CD4-positive, alpha-beta T cell treated with Interleukin-17A for 1 hour (primary cell): ENCODE measurements around the gene COX7A1.

ENCODE experiments used
- DNase-seq: peaks from one replicate; pipeline ENCODE4 v3.0.0-alpha.2; 2020

The COX7A1 gene

GRCh38 chr19:36111200-36111539 lies 41.1 kb downstream of the COX7A1 start:
- DNase-seq: no peak

- no peak for DNase-seq
These were observed 41.6 kb downstream of the COX7A1 start, which contains the start of gene OVOL3 for GRCh38 chr19:36110487-36111199. OVOL3 (plus strand) TSS chr19:36111143; CDS start chr19:36111203, 60 bp downstream.

GRCh38 chr19:36108684-36109083 lies 43.6 kb downstream of the COX7A1 start:
- DNase-seq: no peak

GRCh38 chr19:36106991-36107390 lies 45.3 kb downstream of the COX7A1 start:
- no peak for DNase-seq

GRCh38 chr19:36106441-36106840 lies 45.8 kb downstream of the COX7A1 start:
- DNase-seq: no peak

- no peak for DNase-seq
These were observed 48.2 kb downstream of the COX7A1 start for GRCh38 chr19:36103842-36104552.

DNA sequence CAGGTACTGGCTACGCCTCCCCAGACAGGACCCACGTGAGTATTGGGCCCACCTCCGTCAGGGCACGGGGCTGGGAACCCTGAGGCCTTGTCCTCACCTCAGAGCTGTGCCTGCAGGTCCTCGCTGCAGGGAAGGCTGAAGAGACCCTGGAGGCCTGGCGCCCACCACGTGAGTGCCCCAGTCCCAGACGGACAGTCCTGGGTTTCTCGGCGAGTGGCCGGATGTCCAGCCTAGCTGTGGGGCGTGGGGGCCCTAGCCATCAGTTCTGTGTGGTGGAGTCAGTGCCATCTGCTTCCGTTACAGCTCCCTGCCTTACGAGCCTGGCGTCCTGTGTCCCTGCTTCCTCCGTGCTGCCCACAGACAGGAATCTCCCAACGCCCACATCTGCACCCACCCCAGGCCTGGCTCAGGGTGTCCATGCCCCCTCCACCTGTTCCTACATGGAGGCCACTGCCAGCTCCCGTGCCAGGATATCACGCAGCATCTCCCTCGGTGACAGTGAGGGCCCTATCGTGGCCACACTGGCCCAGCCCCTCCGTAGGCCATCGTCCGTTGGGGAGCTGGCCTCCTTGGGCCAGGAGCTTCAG lies 49.1 kb downstream of the COX7A1 start:
- no peak for DNase-seq

DNA sequence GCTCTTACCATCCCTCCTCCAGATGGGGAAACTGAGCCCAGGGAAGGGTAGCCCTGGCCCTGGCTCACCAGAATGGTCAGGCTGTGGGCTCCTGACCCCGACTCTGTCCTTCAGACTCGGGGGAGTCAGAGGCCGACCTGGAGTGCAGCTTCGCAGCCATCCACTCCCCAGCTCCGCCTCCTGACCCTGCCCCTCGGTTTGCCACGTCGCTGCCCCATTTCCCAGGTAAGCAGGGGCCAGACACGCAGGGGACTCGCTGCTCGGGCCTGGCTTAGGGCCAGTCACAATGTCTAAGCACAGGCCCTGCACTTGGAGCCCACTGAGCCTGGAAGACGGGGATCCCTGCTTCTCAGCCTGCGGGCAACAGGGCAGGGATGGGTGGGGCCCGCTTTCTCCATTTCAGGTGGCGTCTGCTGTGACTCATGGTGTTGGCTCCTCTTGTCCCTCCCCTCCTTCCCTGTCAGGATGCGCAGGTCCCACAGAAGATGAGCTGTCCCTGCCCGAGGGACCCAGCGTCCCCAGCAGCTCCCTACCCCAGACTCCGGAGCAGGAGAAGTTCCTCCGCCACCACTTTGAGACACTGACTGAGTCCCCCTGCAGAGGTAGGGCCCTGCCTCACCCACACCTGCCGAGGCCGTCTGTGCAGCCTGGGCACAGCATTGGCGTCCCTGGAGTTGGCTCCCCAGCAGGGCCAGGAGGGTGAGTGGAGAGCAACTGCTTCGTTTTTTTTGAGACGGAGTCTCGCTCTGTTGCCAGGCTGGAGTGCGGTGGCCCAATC lies 50.5 kb downstream of the COX7A1 start:
- DNase-seq: no peak
